ENCODE results near the gene SOCS2.
A peak's percentile ranks its signal among the peaks of the same experiment; 100 is the strongest.

SOCS2 gene

DNA sequence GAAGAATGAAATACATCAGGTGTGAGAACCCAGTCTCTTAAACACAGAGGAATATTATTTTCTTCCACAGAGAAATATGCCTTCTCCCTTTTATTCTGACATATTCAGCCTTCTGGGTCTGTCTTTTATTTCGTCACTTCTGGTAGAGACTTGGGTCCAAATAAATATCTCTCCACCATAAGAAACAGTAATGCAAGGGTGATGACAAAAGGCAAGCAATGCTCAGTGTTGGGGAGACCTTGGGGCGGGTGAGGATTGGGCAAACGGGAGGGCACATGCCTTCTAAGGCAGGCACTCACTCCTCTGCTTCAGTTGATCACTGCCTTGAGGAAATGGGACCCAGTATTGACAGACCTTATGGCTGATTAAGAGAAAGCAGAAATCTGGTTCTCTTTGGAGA, 6.7 kb upstream of the SOCS2 start:
- POLR2A ChIA-PET = no interaction called here

DNA sequence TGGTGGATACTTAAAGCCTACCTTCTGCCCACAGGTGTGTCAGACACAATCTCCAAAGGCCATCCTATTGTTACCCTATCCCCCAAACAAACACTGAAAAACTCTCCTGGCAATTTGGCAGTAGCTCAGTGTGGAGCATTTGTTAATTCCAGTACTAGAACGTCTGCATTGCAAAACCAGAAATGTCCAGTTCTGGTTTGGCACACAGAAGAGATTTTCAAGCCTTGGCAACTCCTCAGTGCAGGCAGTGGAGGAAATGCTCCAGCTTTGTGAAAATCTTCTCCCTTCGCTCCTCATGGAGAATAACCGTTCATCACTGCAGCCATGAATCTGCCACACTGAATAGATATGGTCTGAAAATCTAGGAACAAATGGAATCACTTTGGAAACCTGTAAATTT, 5.3 kb upstream of the SOCS2 start:
- no peaks in the 10 kb centered on the region for H3K9me3 ChIP-seq (ENCODE audit: control extremely low read depth in 1 of 5, control insufficient read depth in 4 of 5, insufficient read depth in 2 of 5, low read depth in 1 of 5, low read length in 4 of 5)
- no peak overlapping the region for H3K4me3 ChIP-seq (ENCODE audit: control insufficient read depth in 1 of 7, extremely low read depth in 1 of 7, insufficient read depth in 4 of 7, low read depth in 2 of 7, low read length in 6 of 7)
- DNase-seq = no peak
- peaks cover 0 to 25% (median 10%) of the 10 kb centered on the region in 4 experiments for H3K4me1 ChIP-seq (ENCODE audit: control extremely low read depth in 1 of 4, control insufficient read depth in 4 of 4, insufficient read depth in 4 of 4, low read length in 3 of 4)
- 82% methylated on average over 3 of the region's 3 CpGs for WGBS (ENCODE audit: insufficient coverage)
- no peak overlapping the region for H3K27ac ChIP-seq (ENCODE audit: insufficient read depth in 1 of 2, low read depth in 1 of 2, low read length in 2 of 2, poor library complexity in 1 of 2, severe bottlenecking in 2 of 2)
- CTCF ChIA-PET = interaction anchor here (0.8 to 11.7 kb wide), 13 partner anchors 25 to 534 kb away, joined by 3 to 114 read pairs (median 12); no protein-coding TSS in a partner anchor
- POLR2A ChIA-PET = no interaction called here
- H3K27me3 ChIP-seq (replicated peaks in 2 of 5; ENCODE audit: control insufficient read depth in 4 of 5, insufficient read depth in 5 of 5, low read length in 4 of 5) = no peaks in the 10 kb centered on the region
- peaks cover 13 to 34% (median 31%) of the 10 kb centered on the region in 4 experiments for H3K36me3 ChIP-seq (ENCODE audit: control insufficient read depth in 4 of 4, insufficient read depth in 4 of 4, low read length in 3 of 4)

More for the DNA sequence above, 6.7 kb upstream of the SOCS2 start:
- Histone ChIP-seq H3K9me3 (ENCODE audit: control extremely low read depth in 1 of 5, control insufficient read depth in 4 of 5, insufficient read depth in 2 of 5, low read depth in 1 of 5, low read length in 4 of 5) (peaks cover 0 to 3% (median 0%) of the 10 kb centered on the region in 5 experiments), H3K4me3 (ENCODE audit: control insufficient read depth in 1 of 7, extremely low read depth in 1 of 7, insufficient read depth in 4 of 7, low read depth in 2 of 7, low read length in 6 of 7) (no peak overlapping the region), H3K27me3 (replicated peaks in 2 of 5; ENCODE audit: control insufficient read depth in 4 of 5, insufficient read depth in 5 of 5, low read length in 4 of 5) (no peaks in the 10 kb centered on the region), H3K4me1 (ENCODE audit: control extremely low read depth in 1 of 4, control insufficient read depth in 4 of 4, insufficient read depth in 4 of 4, low read length in 3 of 4) (peaks cover 0 to 25% (median 9%) of the 10 kb centered on the region in 4 experiments), H3K27ac (ENCODE audit: insufficient read depth in 1 of 2, low read depth in 1 of 2, low read length in 2 of 2, poor library complexity in 1 of 2, severe bottlenecking in 2 of 2) (no peak overlapping the region), H3K36me3 (ENCODE audit: control insufficient read depth in 4 of 4, insufficient read depth in 4 of 4, low read length in 3 of 4) (peaks cover 13 to 43% (median 33%) of the 10 kb centered on the region in 4 experiments)
- DNase-seq = no peak
- CTCF ChIA-PET = interaction anchor here (1.2 to 7.3 kb wide), 6 partner anchors 23 to 536 kb away, joined by 7 to 85 read pairs (median 34); no protein-coding TSS in a partner anchor
- 94% methylated on average over 2 of the region's 3 CpGs for WGBS (ENCODE audit: insufficient coverage)

DNA sequence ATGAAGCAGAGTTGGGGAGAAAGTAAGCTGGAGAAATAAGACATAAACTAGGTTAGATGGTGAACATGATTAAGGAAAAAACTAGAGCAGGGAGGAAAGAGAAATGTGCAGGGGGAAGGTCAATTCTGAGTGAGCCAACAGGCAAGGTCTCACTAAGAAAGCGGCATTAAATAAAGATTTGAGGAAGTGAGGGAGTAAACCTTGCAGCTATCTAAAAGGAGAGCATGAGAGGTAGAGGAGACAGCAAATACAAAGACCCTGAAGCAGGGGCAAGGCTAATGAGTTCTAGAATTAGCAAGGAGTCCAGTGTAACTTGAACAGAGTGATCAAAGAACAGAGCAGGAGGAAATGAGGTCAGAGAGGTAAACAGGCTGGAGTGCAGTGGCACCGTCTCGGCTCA, 4.4 kb upstream of the SOCS2 start:
- POLR2A ChIA-PET = no interaction called here
- Histone ChIP-seq H3K36me3 (ENCODE audit: control insufficient read depth in 4 of 4, insufficient read depth in 4 of 4, low read length in 3 of 4) (peaks cover 13 to 40% (median 35%) of the 10 kb centered on the region in 4 experiments), H3K4me1 (ENCODE audit: control extremely low read depth in 1 of 4, control insufficient read depth in 4 of 4, insufficient read depth in 4 of 4, low read length in 3 of 4) (peaks cover 0 to 30% (median 15%) of the 10 kb centered on the region in 4 experiments), H3K9me3 (ENCODE audit: control extremely low read depth in 1 of 5, control insufficient read depth in 4 of 5, insufficient read depth in 2 of 5, low read depth in 1 of 5, low read length in 4 of 5) (no peaks in the 10 kb centered on the region), H3K27me3 (replicated peaks in 2 of 5; ENCODE audit: control insufficient read depth in 4 of 5, insufficient read depth in 5 of 5, low read length in 4 of 5) (no peaks in the 10 kb centered on the region), H3K27ac (ENCODE audit: insufficient read depth in 1 of 2, low read depth in 1 of 2, low read length in 2 of 2, poor library complexity in 1 of 2, severe bottlenecking in 2 of 2) (no peak overlapping the region), H3K4me3 (ENCODE audit: control insufficient read depth in 1 of 7, extremely low read depth in 1 of 7, insufficient read depth in 4 of 7, low read depth in 2 of 7, low read length in 6 of 7) (no peak overlapping the region)
- WGBS (ENCODE audit: insufficient coverage) = 48% methylated on average over 2 of the region's 3 CpGs
- CTCF ChIA-PET = interaction anchor here (0.6 to 11.7 kb wide), 14 partner anchors 22 to 556 kb away, joined by 3 to 114 read pairs (median 8); no protein-coding TSS in a partner anchor
- peak in 2 of 3 donors; percentile 32 to 33 for DNase-seq

DNA sequence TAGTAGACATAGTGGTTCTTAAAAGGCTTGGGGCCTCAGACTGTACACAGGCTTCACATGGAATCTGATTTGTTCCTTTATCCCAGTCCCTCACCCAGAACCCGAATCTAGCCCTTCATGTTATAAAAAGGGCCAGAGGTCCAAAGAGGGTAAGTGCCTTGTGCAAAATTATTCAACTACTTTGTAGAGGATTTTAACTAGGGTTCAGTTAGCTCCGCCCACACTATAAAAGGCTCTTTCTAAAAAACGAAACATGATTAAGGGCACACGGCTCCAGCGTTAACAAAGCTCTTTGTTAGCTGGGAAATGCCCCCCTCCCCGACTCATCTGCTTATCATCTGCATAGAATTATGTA, 3.2 kb upstream of the SOCS2 start:
- Histone ChIP-seq H3K27me3 (replicated peaks in 2 of 5; ENCODE audit: control insufficient read depth in 4 of 5, insufficient read depth in 5 of 5, low read length in 4 of 5) (no peaks in the 10 kb centered on the region), H3K27ac (ENCODE audit: insufficient read depth in 1 of 2, low read depth in 1 of 2, low read length in 2 of 2, poor library complexity in 1 of 2, severe bottlenecking in 2 of 2) (peak overlapping the region in 1 of 2 experiments; percentile 73), H3K4me3 (ENCODE audit: control insufficient read depth in 1 of 7, extremely low read depth in 1 of 7, insufficient read depth in 4 of 7, low read depth in 2 of 7, low read length in 6 of 7) (peak overlapping the region in 6 of 7 experiments; percentile 83 to 96 (median 88)), H3K9me3 (ENCODE audit: control extremely low read depth in 1 of 5, control insufficient read depth in 4 of 5, insufficient read depth in 2 of 5, low read depth in 1 of 5, low read length in 4 of 5) (no peaks in the 10 kb centered on the region), H3K4me1 (ENCODE audit: control extremely low read depth in 1 of 4, control insufficient read depth in 4 of 4, insufficient read depth in 4 of 4, low read length in 3 of 4) (peaks cover 0 to 34% (median 21%) of the 10 kb centered on the region in 4 experiments), H3K36me3 (ENCODE audit: control insufficient read depth in 4 of 4, insufficient read depth in 4 of 4, low read length in 3 of 4) (peaks cover 13 to 34% (median 34%) of the 10 kb centered on the region in 4 experiments)
- ChIA-PET CTCF (interaction anchor here (0.6 to 11.7 kb wide), 34 partner anchors 9 to 886 kb away, joined by 3 to 114 read pairs (median 4); partner anchors contain the start of gene CRADD), POLR2A (interaction anchor here (0.5 to 1.7 kb wide), 4 partner anchors 52 to 532 kb away, joined by 4 to 6 read pairs (median 6); no protein-coding TSS in a partner anchor)
- no peak for DNase-seq
- 0% methylated on average over 4 of the region's 6 CpGs for WGBS (ENCODE audit: insufficient coverage)

DNA sequence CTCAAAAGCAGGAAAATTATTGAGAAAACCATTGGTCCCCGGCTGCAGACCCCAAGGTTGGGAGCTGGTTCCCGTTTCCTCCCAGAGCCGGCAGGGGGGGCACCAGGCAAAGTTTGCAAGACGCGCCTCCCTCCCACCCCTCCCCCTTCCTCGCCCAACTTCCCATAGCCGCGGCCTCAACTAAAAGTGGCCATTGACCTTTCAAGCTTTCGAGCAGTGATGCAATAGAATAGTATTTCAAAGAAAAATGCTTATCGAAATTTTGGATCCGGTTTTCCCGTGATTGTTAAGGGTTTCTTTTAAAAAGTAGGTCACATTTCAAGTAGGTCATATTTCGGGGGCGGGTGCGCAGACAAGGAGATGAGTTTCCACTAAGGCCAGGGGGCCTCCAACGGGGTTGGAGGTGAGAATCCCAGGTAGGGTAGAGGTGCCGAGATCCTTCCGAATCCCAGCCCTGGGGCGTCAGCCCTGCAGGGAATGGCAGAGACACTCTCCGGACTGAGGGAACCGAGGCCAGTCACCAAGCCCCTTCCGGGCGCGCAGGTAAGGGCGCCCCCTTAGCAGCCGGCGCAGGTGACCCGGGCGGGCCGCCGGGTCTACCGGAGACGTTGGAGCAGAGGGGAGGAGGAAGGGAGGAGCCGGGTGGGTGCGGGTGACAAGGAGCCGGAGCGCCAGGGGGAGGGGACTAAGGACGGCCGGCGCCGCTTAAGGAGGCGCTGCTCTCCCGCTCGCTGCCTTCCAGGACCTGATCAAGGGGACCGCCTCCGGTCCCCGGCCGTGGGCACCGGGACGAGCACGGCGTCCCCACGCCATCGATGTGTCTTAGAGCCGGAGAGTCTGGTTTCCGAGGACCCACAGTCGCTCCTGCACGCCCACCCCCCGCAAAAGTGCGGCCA, 2.6 kb upstream of the SOCS2 start:
- Histone ChIP-seq H3K36me3 (ENCODE audit: control insufficient read depth in 4 of 4, insufficient read depth in 4 of 4, low read length in 3 of 4) (peaks cover 13 to 37% (median 33%) of the 10 kb centered on the region in 4 experiments), H3K27me3 (replicated peaks in 2 of 5; ENCODE audit: control insufficient read depth in 4 of 5, insufficient read depth in 5 of 5, low read length in 4 of 5) (no peaks in the 10 kb centered on the region), H3K9me3 (ENCODE audit: control extremely low read depth in 1 of 5, control insufficient read depth in 4 of 5, insufficient read depth in 2 of 5, low read depth in 1 of 5, low read length in 4 of 5) (no peaks in the 10 kb centered on the region), H3K27ac (ENCODE audit: insufficient read depth in 1 of 2, low read depth in 1 of 2, low read length in 2 of 2, poor library complexity in 1 of 2, severe bottlenecking in 2 of 2) (peak overlapping the region; percentile 58 to 85), H3K4me3 (ENCODE audit: control insufficient read depth in 1 of 7, extremely low read depth in 1 of 7, insufficient read depth in 4 of 7, low read depth in 2 of 7, low read length in 6 of 7) (peak overlapping the region; percentile 79 to 96 (median 87)), H3K4me1 (ENCODE audit: control extremely low read depth in 1 of 4, control insufficient read depth in 4 of 4, insufficient read depth in 4 of 4, low read length in 3 of 4) (peaks cover 3 to 39% (median 25%) of the 10 kb centered on the region in 4 experiments)
- ChIA-PET POLR2A (interaction anchor here (1.2 to 1.7 kb wide), 3 partner anchors 53 to 531 kb away, joined by 5 to 6 read pairs (median 6); no protein-coding TSS in a partner anchor), CTCF (interaction anchor here (0.6 to 11.7 kb wide), 35 partner anchors 9 to 834 kb away, joined by 3 to 114 read pairs (median 4); partner anchors contain the start of gene CRADD)
- 0% methylated on average over 44 of the region's 60 CpGs for WGBS (ENCODE audit: insufficient coverage)
- peak; percentile 86 to 88 (median 87) for DNase-seq

DNA sequence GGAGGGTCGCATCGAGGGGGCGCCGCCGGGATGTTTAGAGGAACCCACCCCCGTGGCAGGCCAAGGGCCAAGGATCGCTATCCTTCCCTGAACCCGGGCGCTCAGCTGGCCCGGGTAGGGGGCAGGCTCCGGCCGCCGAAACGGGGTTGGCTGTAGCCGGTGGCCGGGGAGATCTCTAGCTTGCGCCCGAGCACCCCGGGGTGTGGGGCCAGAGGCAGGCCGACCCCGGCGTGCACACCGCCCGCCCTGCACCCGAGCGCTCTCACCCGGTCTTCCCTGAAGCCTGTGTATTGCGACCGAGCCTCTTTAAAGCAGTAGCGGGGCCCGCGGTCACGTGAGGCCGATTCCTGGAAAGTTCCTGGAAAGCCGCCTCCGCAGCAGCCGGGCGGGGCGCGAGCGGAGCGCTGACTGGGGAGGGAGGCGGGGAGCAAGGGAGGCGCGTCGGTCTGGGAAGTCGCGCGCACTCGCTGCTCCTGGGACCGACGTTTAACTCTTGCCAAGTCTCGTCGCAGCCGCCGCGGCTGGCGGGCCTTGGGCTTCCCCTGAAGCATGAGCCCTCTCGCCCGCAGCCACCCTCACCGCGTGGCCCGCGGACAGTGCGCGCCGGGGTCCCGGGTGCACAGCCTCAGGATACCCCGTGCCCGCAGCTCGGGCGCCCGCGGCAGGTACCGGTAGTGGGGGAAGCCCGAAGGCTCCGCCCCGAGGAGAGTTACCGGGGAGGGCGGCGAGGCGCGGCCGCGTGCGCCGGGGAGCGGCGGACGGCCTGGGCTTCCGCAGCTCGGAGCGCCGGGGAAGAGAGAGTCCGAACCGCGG, 1.7 kb upstream of the SOCS2 start:
- ChIA-PET CTCF (interaction anchor here (0.8 to 11.7 kb wide), 9 partner anchors 22 to 532 kb away, joined by 3 to 114 read pairs (median 5); no protein-coding TSS in a partner anchor), POLR2A (interaction anchor here (0.6 to 2.9 kb wide), 6 partner anchors 22 to 530 kb away, joined by 3 to 13 read pairs (median 4); partner anchors contain the start of gene CRADD)
- H3K4me3 ChIP-seq (ENCODE audit: control insufficient read depth in 1 of 7, extremely low read depth in 1 of 7, insufficient read depth in 4 of 7, low read depth in 2 of 7, low read length in 6 of 7) = peak overlapping the region; percentile 79 to 96 (median 87)
- peaks cover 8 to 46% (median 32%) of the 10 kb centered on the region in 4 experiments for H3K4me1 ChIP-seq (ENCODE audit: control extremely low read depth in 1 of 4, control insufficient read depth in 4 of 4, insufficient read depth in 4 of 4, low read length in 3 of 4)
- peak overlapping the region; percentile 58 to 85 for H3K27ac ChIP-seq (ENCODE audit: insufficient read depth in 1 of 2, low read depth in 1 of 2, low read length in 2 of 2, poor library complexity in 1 of 2, severe bottlenecking in 2 of 2)
- DNase-seq = peak; percentile 88 to 94 (median 94)
- peaks cover 11 to 38% (median 28%) of the 10 kb centered on the region in 4 experiments for H3K36me3 ChIP-seq (ENCODE audit: control insufficient read depth in 4 of 4, insufficient read depth in 4 of 4, low read length in 3 of 4)
- WGBS (ENCODE audit: insufficient coverage) = under 1% methylated on average over 80 of the region's 97 CpGs
- H3K9me3 ChIP-seq (ENCODE audit: control extremely low read depth in 1 of 5, control insufficient read depth in 4 of 5, insufficient read depth in 2 of 5, low read depth in 1 of 5, low read length in 4 of 5) = no peaks in the 10 kb centered on the region
- no peaks in the 10 kb centered on the region for H3K27me3 ChIP-seq (replicated peaks in 2 of 5; ENCODE audit: control insufficient read depth in 4 of 5, insufficient read depth in 5 of 5, low read length in 4 of 5)

All from common myeloid progenitor, CD34-positive (primary cell).